Measurements from ENCODE around the gene CCNDBP1.

The CCNDBP1 gene

GRCh38 chr15:43184407-43185124 lies 637 bp upstream of the CCNDBP1 start:
- H3K27ac ChIP-seq, result no peak overlapping the region; the same call in 1 of the 2 replicates
- TF ChIP-seq ZFX (IDR thresholded peaks at IDR 0.05), result no peak
- TF ChIP-seq CTCF (conservative IDR thresholded peaks at IDR 0.05), result no peak

GRCh38 chr15:43186003-43186353 lies 775 bp downstream of the CCNDBP1 start:
- TF ChIP-seq CTCF (conservative IDR thresholded peaks at IDR 0.05), result no peak; the same call in none of the 2 replicates
- TF ChIP-seq ZFX (IDR thresholded peaks at IDR 0.05), result no peak
- H3K27ac ChIP-seq, result peak overlapping the region; percentile 50

- peak; percentile 81 for TF ChIP-seq CTCF (conservative IDR thresholded peaks at IDR 0.05)
- no peak for TF ChIP-seq ZFX (IDR thresholded peaks at IDR 0.05)
- no peak overlapping the region for H3K27ac ChIP-seq
Measured at GRCh38 chr15:43187544-43188155, 2.4 kb downstream of the CCNDBP1 start.

- TF ChIP-seq CTCF (conservative IDR thresholded peaks at IDR 0.05) (no peak), ZFX (IDR thresholded peaks at IDR 0.05) (no peak)
- H3K27ac ChIP-seq, result no peak overlapping the region
Measured at GRCh38 chr15:43189296-43189695, 4.1 kb downstream of the CCNDBP1 start.

- TF ChIP-seq ZFX (IDR thresholded peaks at IDR 0.05) (no peak), CTCF (conservative IDR thresholded peaks at IDR 0.05) (no peak)
- peak overlapping the region; percentile 29; the same call in 1 of the 2 replicates for H3K27ac ChIP-seq
Measured at GRCh38 chr15:43190178-43190577, 5.0 kb downstream of the CCNDBP1 start.

GRCh38 chr15:43193710-43194109 lies 8.5 kb downstream of the CCNDBP1 start:
- no peak overlapping the region for H3K27ac ChIP-seq
- TF ChIP-seq CTCF (conservative IDR thresholded peaks at IDR 0.05), result no peak
- no peak for TF ChIP-seq ZFX (IDR thresholded peaks at IDR 0.05)

- TF ChIP-seq CTCF (conservative IDR thresholded peaks at IDR 0.05) (no peak), ZFX (IDR thresholded peaks at IDR 0.05) (no peak)
- H3K27ac ChIP-seq, result no peak overlapping the region
Measured at GRCh38 chr15:43194795-43195194, 9.6 kb downstream of the CCNDBP1 start.
